Stomach (tissue), 9 donors: ENCODE data around the gene MED12L. TPM values are rescaled to one million over a fixed set of nuclear protein-coding genes. Genes with fewer than 3 reads are reported as not detected.

Experiments
- DNase-seq, 2 donors: peaks; one replicate each; pipeline versions ENCODE4 v3.0.0 to v3.0.0-alpha.2; 2013 to 2019
- H3K27ac ChIP-seq, 5 donors: fragments of 200-600 bp in 4 of 5; sonication (generic) in 4 of 5; one replicate each; pipeline ENCODE4 v1.5.1; 2013 to 2019; ENCODE audit warnings: mild to moderate bottlenecking in 1 of 5, moderate library complexity in 1 of 5
- H3K27me3 ChIP-seq, 3 donors: fragments of 200-600 bp; sonication (generic); one replicate each; pipeline ENCODE4 v1.5.1; 2017 to 2019; ENCODE audit warnings: mixed run types in 1 of 3
- H3K36me3 ChIP-seq, 4 donors: fragments of 200-600 bp; sonication (generic); 1 replicate in 3 of 4; 2 replicates in 1 of 4; pipeline ENCODE4 v1.5.1; 2016 to 2019
- H3K4me1 ChIP-seq, 4 donors: fragments of 200-600 bp; sonication (generic); one replicate each; pipeline ENCODE4 v1.5.1; 2016 to 2019
- H3K4me3 ChIP-seq, 4 donors: fragments of 200-600 bp; sonication (generic) in 3 of 4; one replicate each; pipeline ENCODE4 v1.5.1; 2016 to 2019; ENCODE audit warnings: mild to moderate bottlenecking in 1 of 4
- H3K9me3 ChIP-seq, 4 donors: fragments of 200-600 bp; sonication (generic); one replicate each; pipeline ENCODE4 v1.5.1; 2016 to 2019
- CTCF ChIP-seq, 7 experiments: fragments of 450-650 bp in 4 of 7; fragments of 200-600 bp in 3 of 7; sonication (generic) in 3 of 7; IDR thresholded peaks; one replicate each; pipeline ENCODE4 v1.5.1; 2016 to 2019; ENCODE audit warnings: antibody characterized with exemption in 7 of 7, control low read depth in 2 of 7, mild to moderate bottlenecking in 1 of 7
- EP300 ChIP-seq: sonication (generic); formaldehyde crosslinking; IDR thresholded peaks from one replicate; pipeline ENCODE4 v1.6.1; 2017; ENCODE audit warnings: antibody characterized with exemption
- POLR2A ChIP-seq, 4 donors: fragments of 450-650 bp; IDR thresholded peaks; one replicate each; pipeline ENCODE4 v1.6.1; 2016; ENCODE audit warnings: antibody characterized with exemption in 4 of 4, control low read depth in 2 of 4, mild to moderate bottlenecking in 1 of 4, moderate library complexity in 1 of 4
- POLR2AphosphoS5 ChIP-seq, 3 donors: sonication (generic); formaldehyde crosslinking; IDR thresholded peaks; one replicate each; pipeline ENCODE4 v1.6.1; 2016; ENCODE audit warnings: antibody characterized with exemption in 3 of 3
- WGBS, 5 donors: extraction: QIAGEN DNeasy Blood & Tissue Kit in 3 of 5; methylation state at CpG; one replicate each; pipeline versions ENCODE4 v1.1.5 to v1.1.7; 2013 to 2018; 5-methylcytosine and 5-hydroxymethylcytosine counted together
- intact Hi-C: fragments of 100-400 bp; cut with DNase I; formaldehyde crosslinking; loops from one replicate; pipeline ENCODE4 v1.15.1; 2023; ENCODE audit warnings: low total_unique reads
- polyA plus RNA-seq, 3 donors: library from polyadenylated mRNA; stranded (reverse); fragments of 200-250 nt; gene quantifications; one replicate each; pipeline ENCODE4 v1.2.3, GENCODE V29; 2013
- total RNA-seq, 5 donors: library from RNA; depleted of rRNA; stranded (reverse); fragments of >200 nt; gene quantifications; one replicate each; pipeline versions ENCODE4 v1.1.0 to v1.2.3, GENCODE V29; 2014 to 2016
- donor health status: healthy with polysubstance abuse.
- donor health status: Bipolar disorder and iron deficiency.
- donor health status: healthy.

Gene MED12L
- total and polyA plus RNA-seq, 8 donors: 0.06 to 2.9 (median 0.36) TPM; not detected in 2

DNA sequence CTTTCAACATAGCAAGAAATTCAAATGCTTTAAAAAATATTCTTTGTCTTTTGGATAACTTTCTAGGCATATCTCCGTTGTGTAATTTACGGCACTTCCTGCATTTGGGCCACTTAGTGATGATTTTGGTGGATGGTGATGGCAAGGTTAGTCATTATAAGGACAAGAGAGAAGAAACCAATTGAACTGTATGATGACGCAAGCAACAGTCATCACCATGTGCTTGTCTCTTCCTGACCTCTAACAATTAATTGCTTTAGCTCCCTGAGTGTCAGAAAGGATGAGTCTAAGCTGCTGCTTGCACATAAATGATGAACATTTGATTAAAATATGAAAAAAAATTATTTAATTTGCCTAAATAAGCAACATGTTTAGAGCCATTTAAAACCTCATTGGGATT is 310.3 kb downstream of the MED12L start:
- H3K36me3 ChIP-seq: no peaks in the 10 kb centered on the region
- H3K9me3 ChIP-seq: no peaks in the 10 kb centered on the region
- H3K27ac ChIP-seq: no peak overlapping the region
- TF ChIP-seq POLR2AphosphoS5 (IDR thresholded peaks at IDR 0.05): no peak
- TF ChIP-seq CTCF (IDR thresholded peaks at IDR 0.05): no peak
- TF ChIP-seq EP300: no peak
- no peak for TF ChIP-seq POLR2A (IDR thresholded peaks at IDR 0.05)
- no peak for DNase-seq
- 91 to 95% (median 93%) methylated on average over 3 of the region's 3 CpGs for WGBS, 5 donors
- intact Hi-C loops: no loop called here
- H3K4me1 ChIP-seq: no peaks in the 10 kb centered on the region
- no peak overlapping the region for H3K4me3 ChIP-seq
- H3K27me3 ChIP-seq: no peaks in the 10 kb centered on the region

DNA sequence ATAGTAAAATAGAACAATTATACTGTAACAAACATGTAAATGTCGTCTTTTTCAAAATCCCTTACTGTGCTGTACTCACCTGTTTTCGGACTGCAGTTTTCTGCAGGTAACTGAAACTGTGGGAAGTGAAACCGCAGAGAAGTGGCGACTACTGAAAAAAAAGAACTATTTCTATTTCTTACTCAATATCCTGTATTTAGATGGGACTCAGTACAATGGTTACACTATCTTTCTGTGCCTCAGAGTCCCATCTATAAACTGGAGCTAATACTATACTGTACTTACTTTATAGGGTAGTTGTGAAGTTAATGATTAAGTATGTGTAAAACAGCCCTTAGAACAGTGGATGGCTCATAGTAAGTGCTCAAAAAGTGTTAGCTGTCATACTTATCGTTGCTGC is 313.4 kb downstream of the MED12L start:
- Histone ChIP-seq H3K4me3 (no peak overlapping the region), H3K27me3 (no peaks in the 10 kb centered on the region), H3K27ac (no peak overlapping the region), H3K9me3 (no peaks in the 10 kb centered on the region), H3K4me1 (no peaks in the 10 kb centered on the region), H3K36me3 (no peaks in the 10 kb centered on the region)
- intact Hi-C loops: no loop called here
- TF ChIP-seq POLR2AphosphoS5 (IDR thresholded peaks at IDR 0.05) (no peak), EP300 (no peak), CTCF (IDR thresholded peaks at IDR 0.05) (no peak), POLR2A (IDR thresholded peaks at IDR 0.05) (no peak)
- WGBS, 5 donors: 76 to 88% (median 81%) methylated on average over 5 of the region's 5 CpGs
- DNase-seq: no peak

DNA sequence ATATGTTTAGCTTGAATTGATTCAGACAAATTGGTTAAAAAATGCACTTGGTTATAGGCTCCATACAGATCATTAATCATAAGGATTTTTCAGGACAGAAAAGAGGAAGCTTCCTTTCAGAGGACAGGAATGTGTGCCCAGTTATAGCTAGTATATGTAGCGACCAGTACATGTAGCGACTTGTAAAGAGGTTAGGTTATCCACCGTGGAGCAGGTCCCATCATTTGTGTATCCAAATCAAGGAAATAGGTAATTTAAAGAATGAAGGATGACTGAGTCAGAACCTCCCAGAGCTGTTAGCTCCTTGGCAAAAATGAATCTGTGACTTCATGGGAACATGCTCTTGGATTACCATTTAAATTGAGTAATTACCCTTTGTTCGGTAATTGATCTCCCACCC is 314.9 kb downstream of the MED12L start:
- 87 to 96% (median 88%) methylated on average over 4 of the region's 4 CpGs for WGBS, 5 donors

GRCh38 chr3:151402349-151402748 is 316.9 kb downstream of the MED12L start:
- no peaks in the 10 kb centered on the region for H3K36me3 ChIP-seq
- intact Hi-C loops: no loop called here
- WGBS, 5 donors: 56 to 70% (median 62%) methylated on average over 3 of the region's 3 CpGs
- no peaks in the 10 kb centered on the region for H3K9me3 ChIP-seq
- TF ChIP-seq EP300: no peak
- no peak for TF ChIP-seq CTCF (IDR thresholded peaks at IDR 0.05)
- TF ChIP-seq POLR2AphosphoS5 (IDR thresholded peaks at IDR 0.05): no peak
- no peak for TF ChIP-seq POLR2A (IDR thresholded peaks at IDR 0.05)
- no peak for DNase-seq
- H3K27me3 ChIP-seq: no peaks in the 10 kb centered on the region
- no peak overlapping the region for H3K27ac ChIP-seq
- no peak overlapping the region for H3K4me3 ChIP-seq
- no peaks in the 10 kb centered on the region for H3K4me1 ChIP-seq

More for the DNA sequence above, 314.9 kb downstream of the MED12L start:
- no peak for DNase-seq
- TF ChIP-seq POLR2A (IDR thresholded peaks at IDR 0.05) (no peak), EP300 (no peak), CTCF (IDR thresholded peaks at IDR 0.05) (no peak), POLR2AphosphoS5 (IDR thresholded peaks at IDR 0.05) (no peak)
- no peak overlapping the region for H3K4me3 ChIP-seq
- no peaks in the 10 kb centered on the region for H3K27me3 ChIP-seq
- H3K36me3 ChIP-seq: no peaks in the 10 kb centered on the region
- H3K4me1 ChIP-seq: no peaks in the 10 kb centered on the region
- intact Hi-C loops: no loop called here
- H3K9me3 ChIP-seq: no peaks in the 10 kb centered on the region
- no peak overlapping the region for H3K27ac ChIP-seq
